ENCODE measurements around the gene FOXF2.

DNA sequence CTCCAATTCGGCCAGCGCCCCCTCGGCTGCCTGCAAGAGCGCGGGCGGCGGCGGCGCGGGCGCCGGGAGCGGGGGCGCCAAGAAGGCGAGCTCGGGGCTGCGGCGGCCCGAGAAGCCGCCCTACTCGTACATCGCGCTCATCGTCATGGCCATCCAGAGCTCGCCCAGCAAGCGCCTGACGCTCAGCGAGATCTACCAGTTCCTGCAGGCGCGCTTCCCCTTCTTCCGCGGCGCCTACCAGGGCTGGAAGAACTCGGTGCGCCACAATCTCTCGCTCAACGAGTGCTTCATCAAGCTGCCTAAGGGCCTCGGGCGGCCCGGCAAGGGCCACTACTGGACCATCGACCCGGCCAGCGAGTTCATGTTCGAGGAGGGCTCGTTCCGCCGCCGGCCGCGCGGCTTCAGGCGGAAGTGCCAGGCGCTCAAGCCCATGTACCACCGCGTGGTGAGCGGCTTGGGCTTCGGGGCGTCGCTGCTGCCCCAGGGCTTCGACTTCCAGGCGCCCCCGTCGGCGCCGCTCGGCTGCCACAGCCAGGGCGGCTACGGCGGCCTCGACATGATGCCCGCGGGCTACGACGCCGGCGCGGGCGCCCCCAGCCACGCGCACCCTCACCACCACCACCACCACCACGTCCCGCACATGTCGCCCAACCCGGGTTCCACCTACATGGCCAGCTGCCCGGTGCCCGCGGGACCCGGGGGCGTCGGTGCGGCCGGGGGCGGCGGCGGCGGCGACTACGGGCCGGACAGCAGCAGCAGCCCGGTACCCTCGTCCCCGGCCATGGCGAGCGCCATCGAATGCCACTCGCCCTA is 963 bp downstream of the FOXF2 start:
- TF ChIP-seq, protein P1, sequence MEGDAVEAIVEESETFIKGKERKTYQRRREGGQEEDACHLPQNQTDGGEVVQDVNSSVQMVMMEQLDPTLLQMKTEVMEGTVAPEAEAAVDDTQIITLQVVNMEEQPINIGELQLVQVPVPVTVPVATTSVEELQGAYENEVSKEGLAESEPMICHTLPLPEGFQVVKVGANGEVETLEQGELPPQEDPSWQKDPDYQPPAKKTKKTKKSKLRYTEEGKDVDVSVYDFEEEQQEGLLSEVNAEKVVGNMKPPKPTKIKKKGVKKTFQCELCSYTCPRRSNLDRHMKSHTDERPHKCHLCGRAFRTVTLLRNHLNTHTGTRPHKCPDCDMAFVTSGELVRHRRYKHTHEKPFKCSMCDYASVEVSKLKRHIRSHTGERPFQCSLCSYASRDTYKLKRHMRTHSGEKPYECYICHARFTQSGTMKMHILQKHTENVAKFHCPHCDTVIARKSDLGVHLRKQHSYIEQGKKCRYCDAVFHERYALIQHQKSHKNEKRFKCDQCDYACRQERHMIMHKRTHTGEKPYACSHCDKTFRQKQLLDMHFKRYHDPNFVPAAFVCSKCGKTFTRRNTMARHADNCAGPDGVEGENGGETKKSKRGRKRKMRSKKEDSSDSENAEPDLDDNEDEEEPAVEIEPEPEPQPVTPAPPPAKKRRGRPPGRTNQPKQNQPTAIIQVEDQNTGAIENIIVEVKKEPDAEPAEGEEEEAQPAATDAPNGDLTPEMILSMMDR (IDR thresholded peaks at IDR 0.05): no peak
- peak in 1 of 4 donors; percentile 26 for TF ChIP-seq POLR2AphosphoS5 (IDR thresholded peaks at IDR 0.05)
